Islet precursor cell (in vitro differentiated cells): ENCODE results near the gene DNAAF3.

Source experiments
- DNase-seq: peaks from one replicate; pipeline ENCODE4 v3.0.0-alpha.2; 2018

DNAAF3 gene

DNA sequence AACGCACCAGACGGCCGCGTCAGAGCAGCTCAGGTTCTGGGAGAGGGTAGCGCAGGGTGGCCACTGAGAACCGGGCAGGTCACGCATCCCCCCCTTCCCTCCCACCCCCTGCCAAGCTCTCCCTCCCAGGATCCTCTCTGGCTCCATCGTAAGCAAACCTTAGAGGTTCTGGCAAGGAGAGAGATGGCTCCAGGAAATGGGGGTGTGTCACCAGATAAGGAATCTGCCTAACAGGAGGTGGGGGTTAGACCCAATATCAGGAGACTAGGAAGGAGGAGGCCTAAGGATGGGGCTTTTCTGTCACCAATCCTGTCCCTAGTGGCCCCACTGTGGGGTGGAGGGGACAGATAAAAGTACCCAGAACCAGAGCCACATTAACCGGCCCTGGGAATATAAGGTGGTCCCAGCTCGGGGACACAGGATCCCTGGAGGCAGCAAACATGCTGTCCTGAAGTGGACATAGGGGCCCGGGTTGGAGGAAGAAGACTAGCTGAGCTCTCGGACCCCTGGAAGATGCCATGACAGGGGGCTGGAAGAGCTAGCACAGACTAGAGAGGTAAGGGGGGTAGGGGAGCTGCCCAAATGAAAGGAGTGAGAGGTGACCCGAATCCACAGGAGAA lies 50.9 kb downstream of the DNAAF3 start:
- no peak for DNase-seq

DNA sequence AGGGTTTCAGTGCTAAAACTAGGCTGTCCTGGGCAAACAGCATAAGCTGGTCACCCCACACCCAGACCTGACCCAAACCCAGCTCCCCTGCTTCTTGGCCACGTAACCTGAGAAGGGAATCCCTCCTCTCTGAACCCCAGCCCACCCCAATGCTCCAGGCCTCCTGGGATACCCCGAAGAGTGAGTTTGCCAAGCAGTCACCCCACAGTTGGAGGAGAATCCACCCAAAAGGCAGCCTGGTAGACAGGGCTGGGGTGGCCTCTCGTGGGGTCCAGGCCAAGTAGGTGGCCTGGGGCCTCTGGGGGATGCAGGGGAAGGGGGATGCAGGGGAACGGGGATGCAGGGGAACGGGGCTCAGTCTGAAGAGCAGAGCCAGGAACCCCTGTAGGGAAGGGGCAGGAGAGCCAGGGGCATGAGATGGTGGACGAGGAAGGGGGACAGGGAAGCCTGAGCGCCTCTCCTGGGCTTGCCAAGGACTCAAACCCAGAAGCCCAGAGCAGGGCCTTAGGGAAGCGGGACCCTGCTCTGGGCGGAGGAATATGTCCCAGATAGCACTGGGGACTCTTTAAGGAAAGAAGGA lies 51.8 kb downstream of the DNAAF3 start:
- DNase-seq, result no peak

DNA sequence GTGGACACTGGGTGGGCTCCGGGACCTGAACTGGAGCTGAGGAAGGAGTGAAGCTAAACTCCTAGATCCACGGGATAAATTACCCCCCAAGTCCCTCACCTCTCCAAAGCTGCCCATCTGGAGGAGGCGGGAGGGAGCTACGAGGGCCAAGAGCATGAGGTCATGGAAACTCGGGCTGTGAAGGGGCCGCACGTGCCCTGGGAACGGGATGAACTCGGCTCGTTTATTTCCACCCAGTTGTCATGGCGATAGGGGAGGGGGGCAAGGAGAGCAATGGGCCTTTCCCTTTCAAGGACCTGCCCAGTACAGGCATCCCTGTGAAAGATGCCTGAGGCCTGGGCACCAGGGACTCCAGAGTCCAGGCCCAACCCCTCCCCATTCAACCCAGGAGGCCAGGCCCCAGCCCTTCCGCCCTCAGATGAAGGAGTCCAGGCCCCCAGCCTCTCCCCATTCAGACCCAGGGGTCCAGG lies 52.8 kb downstream of the DNAAF3 start:
- peak; percentile 96 for DNase-seq

DNA sequence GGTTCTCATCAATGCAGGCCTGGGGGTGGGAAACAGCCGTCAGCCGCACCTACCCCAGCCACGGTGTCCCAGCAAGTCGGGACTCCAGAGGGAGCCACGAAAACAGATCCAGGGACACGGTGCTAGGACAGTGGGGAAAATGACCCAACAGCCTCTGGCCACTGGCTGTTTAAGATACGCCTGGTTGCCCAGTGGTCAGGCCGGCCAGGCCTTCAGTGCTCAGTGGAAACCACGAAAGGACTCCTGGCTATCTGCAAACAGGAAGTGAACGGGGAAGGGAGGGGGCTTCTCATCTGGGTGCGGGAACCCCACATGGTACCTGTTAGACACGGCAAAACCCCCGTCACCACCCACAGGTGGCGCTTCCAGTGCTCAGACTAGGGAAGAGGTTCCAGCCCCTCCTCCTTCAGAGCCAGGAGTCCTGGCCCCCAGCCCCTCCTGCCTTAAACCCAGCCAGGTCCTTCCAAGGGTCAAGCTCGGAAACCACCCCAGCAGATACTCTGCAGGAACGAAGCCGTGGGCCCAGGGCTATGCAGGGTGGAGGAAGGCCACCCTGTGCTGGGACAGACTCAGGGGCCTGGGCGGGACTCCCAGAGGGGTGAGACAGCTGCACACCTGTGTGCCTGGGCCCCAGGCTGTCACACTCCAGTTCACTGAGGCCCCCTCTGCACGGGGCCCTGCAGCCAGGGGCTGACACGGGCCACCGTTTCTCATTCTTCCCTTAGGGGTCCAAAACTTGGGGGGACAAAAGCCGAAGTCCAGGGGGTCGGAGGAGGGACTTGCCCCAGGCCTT lies 53.4 kb downstream of the DNAAF3 start:
- no peak for DNase-seq

DNA sequence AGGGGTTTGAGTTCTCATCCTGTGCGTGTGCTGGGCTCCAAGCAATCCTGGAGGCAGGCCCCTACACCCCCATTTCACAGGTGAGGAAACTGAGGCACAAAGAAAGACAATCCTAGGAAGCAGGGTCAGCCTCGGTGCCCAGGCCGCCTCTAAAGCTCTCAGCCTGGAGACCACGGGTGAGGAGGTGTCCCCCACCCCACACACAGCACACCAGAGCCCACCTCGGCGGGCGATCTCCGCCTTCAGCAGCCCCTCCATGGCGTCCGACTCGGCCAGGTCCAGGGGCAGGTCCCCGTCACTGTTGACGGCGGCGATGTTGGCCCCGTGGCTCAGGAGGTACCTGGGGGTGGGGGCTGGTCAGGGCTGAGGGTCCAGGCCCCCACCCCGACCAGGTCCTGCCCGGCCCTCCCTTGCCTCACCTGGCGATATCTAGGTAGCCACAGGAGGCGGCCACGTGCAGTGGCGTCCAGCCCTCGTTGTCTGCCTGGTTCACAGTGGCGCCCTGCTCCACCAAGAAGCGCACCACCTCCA lies 54.1 kb downstream of the DNAAF3 start:
- DNase-seq, result no peak

DNA sequence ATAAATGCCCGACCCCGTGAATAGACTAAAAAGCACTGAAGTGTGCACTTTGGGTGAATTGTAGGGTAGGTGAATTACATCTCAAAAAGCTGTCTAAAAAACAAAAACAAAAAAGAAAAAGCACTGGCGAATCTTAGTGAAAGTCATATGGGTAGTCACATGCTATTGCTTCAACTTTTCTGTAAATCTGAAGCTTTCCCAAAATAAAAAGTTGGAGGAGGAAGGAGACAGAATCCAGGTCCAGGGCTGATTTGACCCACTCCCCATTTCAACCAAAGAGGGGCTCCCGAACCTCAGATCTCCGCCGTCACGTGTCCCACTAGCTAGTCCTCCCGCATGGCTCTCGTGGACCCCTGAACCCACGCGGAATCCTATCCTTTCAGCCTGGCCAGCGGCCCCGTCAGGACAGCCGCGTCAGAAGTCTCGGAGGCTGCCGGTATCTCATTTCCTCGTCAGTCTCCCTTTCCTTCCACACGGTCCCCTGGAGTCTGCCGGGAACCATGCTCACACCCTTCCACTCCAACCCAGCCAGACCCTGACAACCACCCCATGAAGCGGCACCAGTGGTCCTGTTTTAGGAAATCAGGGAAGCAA lies 55.1 kb downstream of the DNAAF3 start:
- DNase-seq, result no peak

DNA sequence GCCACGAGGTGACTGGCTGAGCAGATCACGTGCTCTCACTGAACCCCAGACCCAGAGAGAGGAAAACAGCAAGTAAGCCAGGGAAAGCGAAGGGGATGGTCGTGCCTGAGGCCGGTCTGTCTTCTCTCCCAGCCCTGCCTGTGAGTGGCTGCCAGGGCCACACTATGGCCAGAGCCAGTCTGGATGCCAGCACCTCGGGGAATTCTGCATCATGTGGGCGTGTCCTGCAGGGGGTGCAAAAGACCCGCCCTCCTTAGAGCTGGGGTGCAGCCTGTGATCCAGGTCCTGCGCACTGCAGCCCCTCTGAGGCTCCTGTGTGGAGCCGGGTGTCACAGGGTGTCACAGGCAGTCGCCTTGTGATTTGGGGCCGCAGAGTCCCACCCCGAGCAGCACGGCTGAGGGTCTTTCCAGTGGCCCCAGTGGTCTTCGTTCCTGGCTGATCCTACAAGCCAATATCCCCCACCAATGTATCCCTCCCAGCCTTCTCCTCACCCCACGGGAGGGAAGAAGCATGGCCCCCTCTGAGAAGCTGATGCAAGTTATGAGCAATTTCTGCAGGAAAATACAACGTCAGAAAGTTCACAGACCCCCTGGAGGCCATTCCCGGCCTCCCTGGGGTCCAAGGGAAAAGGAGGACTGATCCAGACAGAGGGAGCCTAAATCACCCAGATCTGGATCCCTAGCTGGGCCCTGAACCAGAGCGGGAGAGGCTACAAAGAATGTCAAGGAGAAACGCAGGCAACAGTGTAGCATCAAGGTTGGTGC lies 56.7 kb downstream of the DNAAF3 start:
- DNase-seq, result no peak
